MM.1S (cell line): ENCODE measurements around the gene KIF16B.

Source experiments
- CTCF ChIP-seq: fragments of 300-600 bp; sonication (generic); IDR thresholded peaks from 2 replicates; pipeline ENCODE4 v1.5.1; 2016; ENCODE audit warnings: antibody characterized with exemption, low read length, mixed read lengths
- EZH2 ChIP-seq: fragments of 300-600 bp; sonication (generic); optimal IDR thresholded peaks from 2 replicates; pipeline ENCODE3; 2017; ENCODE audit warnings: low read depth, mild to moderate bottlenecking, antibody characterized with exemption, low read length, mixed read lengths
- EZH2phosphoT487 ChIP-seq: fragments of 300-600 bp; sonication (generic); IDR thresholded peaks from 2 replicates; pipeline ENCODE4 v1.6.1; 2018; ENCODE audit warnings: antibody characterized with exemption, low read length

GRCh38 chr20:16488616-16489015 lies 84.6 kb downstream of the KIF16B start:
- TF ChIP-seq CTCF: no peak
- no peak for TF ChIP-seq EZH2phosphoT487
- no peak for TF ChIP-seq EZH2
